ENCODE data around the gene KDM8.

KDM8 gene

GRCh38 chr16:27203507-27204311, at the start of gene KDM8:
Gene KDM8 (plus strand): TSS chr16:27203526. CDS start chr16:27210124, 6,598 bp downstream.
- peak; percentile 98 for DNase-seq

DNA sequence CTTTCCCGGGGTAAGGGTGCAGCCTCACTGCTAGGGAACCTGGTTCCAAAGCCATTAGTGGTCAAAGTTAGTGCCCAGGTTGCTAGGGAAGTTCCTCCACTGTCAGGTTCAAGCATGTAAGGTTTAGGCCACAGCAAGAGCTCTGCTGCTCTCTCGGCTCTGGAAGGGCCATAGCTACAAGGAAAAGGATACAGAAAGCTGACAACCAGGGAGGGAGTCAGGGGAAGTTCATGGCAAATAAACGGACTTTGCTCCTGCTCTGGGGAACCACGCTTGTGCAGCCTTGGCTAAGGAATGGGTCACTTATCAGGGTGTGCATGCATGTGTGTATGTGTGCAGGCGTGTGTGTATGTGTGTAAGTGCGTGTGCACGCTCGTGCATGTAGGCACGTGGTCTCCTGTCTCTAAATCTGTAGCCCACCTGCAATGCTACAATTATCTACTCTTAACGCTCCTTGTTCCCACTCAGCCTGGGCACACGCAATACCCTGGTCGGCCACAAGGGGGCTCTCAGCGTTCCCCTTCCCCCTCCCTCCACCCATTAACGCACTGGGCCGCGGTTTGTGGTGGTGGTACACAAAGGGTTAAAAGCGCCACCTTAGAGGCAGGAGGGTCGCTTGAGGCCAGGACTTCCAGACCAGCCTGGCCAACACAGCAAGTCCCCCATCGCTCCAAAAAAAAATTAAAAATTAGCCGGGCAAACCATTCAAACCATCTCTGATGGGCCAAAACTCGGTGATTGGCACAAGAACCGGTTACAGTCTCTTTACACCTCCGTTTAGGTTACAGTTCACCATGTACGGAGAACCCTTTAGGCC, 48.4 kb upstream of the KDM8 start:
- DNase-seq, result peak; percentile 1

DNA sequence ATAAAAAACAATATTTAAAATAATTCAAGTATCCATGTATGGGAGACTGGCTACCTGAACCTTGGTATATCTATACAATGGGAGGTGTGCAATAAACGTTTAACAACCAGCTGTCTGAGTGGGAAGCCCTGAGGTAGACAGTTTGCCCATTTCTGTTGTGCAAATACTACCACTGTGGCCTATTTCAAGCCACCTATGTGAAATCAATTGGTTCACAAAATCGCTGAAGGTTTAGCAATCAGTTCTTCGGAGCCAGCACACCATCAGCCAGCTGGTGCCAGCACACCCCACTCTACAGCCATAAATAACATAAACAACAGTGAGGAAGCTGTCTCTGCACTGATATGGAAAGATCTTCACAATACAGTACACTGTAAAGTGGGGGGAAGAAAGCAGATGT, 46.7 kb upstream of the KDM8 start:
- DNase-seq, result no peak

DNA sequence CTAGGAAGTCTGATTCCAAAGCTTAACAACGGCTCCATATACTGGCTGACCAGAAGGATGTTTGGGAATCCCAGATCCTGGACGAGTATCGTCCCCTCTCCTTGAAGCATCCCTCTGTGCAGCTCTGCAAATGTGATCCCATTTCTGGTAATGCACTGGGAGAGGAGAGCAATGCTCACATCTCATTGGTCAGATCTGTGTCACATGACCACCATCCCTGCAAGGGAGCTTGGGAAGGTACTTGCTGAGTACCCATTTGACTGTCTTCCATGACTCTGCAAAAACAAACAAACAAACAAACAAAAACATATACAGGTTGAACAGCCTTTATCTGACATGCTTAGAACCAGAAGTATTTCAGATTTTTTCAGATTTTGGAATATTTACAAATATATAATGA, 41.9 kb upstream of the KDM8 start:
- no peak for DNase-seq

GRCh38 chr16:27164352-27164751, 39.0 kb upstream of the KDM8 start:
- no peak for DNase-seq

GRCh38 chr16:27165576-27165975, 37.8 kb upstream of the KDM8 start:
- no peak for DNase-seq

- no peak for DNase-seq
These were observed 34.5 kb upstream of the KDM8 start for GRCh38 chr16:27168790-27169189.

GRCh38 chr16:27169511-27170071, 33.7 kb upstream of the KDM8 start:
- peak; percentile 20 for DNase-seq

- DNase-seq, result no peak
These were observed 31.7 kb upstream of the KDM8 start for GRCh38 chr16:27171584-27171983.

GRCh38 chr16:27174007-27174406, 29.3 kb upstream of the KDM8 start:
- DNase-seq, result peak; percentile 75

DNA sequence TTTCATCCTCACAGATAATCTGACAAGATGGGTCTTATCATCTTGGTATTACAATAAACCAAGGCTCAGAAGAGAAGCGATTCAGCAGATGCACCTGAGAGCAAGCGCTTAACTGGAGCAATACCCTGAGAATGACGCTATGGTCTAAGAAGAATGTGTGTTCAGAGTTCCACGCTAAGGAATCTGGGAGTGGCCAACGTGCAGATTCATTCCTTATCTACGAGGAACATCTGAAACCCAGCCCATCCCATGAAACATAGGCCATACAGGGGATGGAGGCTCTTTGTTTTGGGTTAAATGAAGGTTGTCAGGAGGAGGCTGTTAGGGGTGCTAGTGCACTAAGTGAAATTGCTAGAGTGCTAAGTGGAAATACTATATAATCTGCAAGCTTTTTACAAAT, 28.5 kb upstream of the KDM8 start:
- DNase-seq, result no peak

- DNase-seq, result no peak
These were observed 27.4 kb upstream of the KDM8 start for GRCh38 chr16:27175888-27176287.

DNA sequence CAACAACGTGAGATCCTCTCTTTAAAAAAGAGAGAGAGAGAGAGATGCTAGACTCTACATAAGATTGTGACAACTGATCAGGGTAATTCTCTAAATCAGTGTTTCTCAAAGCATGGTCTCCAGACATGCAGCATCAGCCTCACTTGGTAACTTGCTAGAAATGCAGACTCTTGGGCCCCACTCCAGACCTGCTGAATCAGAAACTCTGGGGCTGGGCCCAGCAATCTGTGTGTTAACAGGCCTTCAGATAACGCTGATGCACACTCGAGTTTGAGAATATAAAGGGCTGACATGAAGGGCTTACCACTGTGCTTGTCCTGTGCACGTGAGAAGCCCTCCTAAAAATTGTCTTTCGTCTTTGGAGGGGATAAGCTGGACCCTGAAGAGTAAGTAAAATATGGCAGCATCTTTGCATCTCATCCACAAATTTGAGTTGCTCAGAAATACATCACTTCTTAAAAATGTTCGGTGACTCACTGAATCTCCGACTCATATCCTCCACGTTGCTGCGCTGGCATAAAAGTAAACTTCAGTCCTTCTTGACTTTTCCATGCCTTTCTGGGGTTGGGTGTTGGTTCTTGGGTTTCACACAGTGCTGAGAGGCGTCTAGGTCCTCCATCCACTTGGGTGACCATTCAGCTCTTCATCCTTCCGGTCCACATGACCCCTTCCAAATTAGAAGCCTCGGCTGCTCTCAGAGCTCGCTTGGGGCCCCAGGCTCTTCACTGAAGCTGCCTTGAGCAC, 26.1 kb upstream of the KDM8 start:
- DNase-seq, result no peak

GRCh38 chr16:27179500-27180072, 23.7 kb upstream of the KDM8 start:
- no peak for DNase-seq

- DNase-seq, result peak; percentile 80
These were observed 22.1 kb upstream of the KDM8 start for GRCh38 chr16:27181019-27181790.

- DNase-seq, result no peak
These were observed 20.4 kb upstream of the KDM8 start for GRCh38 chr16:27182906-27183405.

- DNase-seq, result no peak
These were observed 17.6 kb upstream of the KDM8 start for GRCh38 chr16:27185776-27186130.

DNA sequence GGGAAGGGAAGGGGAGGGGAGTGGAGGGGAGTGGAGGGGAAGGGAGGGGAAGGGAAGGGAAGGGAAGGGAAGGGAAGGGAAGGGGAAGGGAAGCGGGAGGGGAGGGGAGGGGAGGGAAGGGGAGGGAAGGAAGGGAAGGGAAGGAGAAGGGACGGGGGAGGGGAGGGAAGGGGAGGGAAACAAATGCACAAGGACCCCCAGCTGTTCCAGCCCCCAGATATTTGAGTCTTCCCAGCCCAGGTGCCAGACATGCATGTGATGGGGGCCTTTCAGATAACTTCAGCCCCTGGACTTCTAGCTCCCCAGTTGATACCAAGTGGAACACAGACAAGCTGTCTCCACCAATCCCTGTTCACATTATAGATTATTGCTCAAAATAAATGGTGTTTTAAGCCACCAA, 14.7 kb upstream of the KDM8 start:
- DNase-seq, result no peak

GRCh38 chr16:27189335-27189972, 13.9 kb upstream of the KDM8 start:
- DNase-seq, result peak; percentile 5

- no peak for DNase-seq
These were observed 12.9 kb upstream of the KDM8 start for GRCh38 chr16:27190316-27190871.

DNA sequence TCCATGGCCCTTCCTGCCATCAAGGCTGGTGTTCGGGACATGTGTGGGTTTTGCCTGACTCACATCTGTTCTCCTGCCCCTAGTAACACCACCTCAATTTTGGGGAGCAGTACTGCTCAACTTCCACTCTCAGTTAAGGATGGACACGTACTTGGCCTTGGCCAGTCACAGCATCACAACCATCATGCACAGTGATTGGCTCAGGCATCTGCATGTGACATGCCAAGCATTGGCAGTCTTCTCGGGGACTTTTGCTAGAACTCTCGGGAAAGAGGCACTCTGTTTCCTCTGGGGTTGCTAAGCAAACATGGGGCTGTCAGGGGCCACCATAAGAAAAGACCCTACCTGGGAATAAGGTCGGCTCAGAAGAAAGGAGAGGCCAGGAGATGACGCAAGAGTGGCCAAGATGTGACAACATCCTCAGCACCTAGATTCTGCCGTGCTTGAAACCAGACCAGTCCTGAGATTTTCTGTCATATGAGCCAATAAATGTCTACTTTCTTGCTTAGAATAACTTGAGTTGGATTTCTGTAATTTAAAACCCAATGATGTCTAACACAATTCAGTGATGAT, 11.9 kb upstream of the KDM8 start:
- DNase-seq, result no peak

All from NCI-H2171 (cell line).